NCI-H748 (cell line): ENCODE results near the gene AFG1L.
"Not testable (repeated sequence)": the region's sequence is repeated elsewhere in the genome, so short reads cannot be mapped to it uniquely, and the experiment has no call there.

Source experiments
- DNase-seq: peaks from one replicate; lab custom pipeline; 2025; ENCODE audit not compliant: unreplicated experiment; lab: John Stamatoyannopoulos, UW

The AFG1L gene

GRCh38 chr6:108348655-108349349 is 53.9 kb downstream of the AFG1L start:
- DNase-seq, result no peak

- no peak for DNase-seq
Observed at GRCh38 chr6:108350528-108350927, 55.7 kb downstream of the AFG1L start.

GRCh38 chr6:108353853-108354252 is 59.0 kb downstream of the AFG1L start:
- DNase-seq, result no peak

- DNase-seq, result no peak
Observed at GRCh38 chr6:108355120-108355519, 60.3 kb downstream of the AFG1L start.

GRCh38 chr6:108355890-108356289 is 61.0 kb downstream of the AFG1L start:
- DNase-seq, result no peak

- DNase-seq, result no peak
Observed at GRCh38 chr6:108359901-108360882, 65.3 kb downstream of the AFG1L start.

GRCh38 chr6:108360919-108361311 is 66.1 kb downstream of the AFG1L start:
- no peak for DNase-seq

GRCh38 chr6:108361312-108361932 is 66.6 kb downstream of the AFG1L start:
- no peak for DNase-seq

GRCh38 chr6:108362455-108362854 is 67.6 kb downstream of the AFG1L start:
- DNase-seq, result no peak

GRCh38 chr6:108363113-108363512 is 68.3 kb downstream of the AFG1L start:
- no peak for DNase-seq

- no peak for DNase-seq
Observed at GRCh38 chr6:108363889-108364313, 69.0 kb downstream of the AFG1L start.

GRCh38 chr6:108364470-108364869 is 69.6 kb downstream of the AFG1L start:
- no peak for DNase-seq

GRCh38 chr6:108365478-108365877 is 70.6 kb downstream of the AFG1L start:
- peak; percentile 82 for DNase-seq

- peak; percentile 26 for DNase-seq
Observed at GRCh38 chr6:108366236-108366635, 71.4 kb downstream of the AFG1L start.

- DNase-seq, result no peak
Observed at GRCh38 chr6:108368431-108369030, 73.7 kb downstream of the AFG1L start.

GRCh38 chr6:108380876-108381275 is 86.0 kb downstream of the AFG1L start:
- DNase-seq, result no peak

GRCh38 chr6:108383981-108384380 is 89.1 kb downstream of the AFG1L start:
- DNase-seq, result no peak

GRCh38 chr6:108389190-108389589 is 94.3 kb downstream of the AFG1L start:
- not testable (repeated sequence) for DNase-seq

- no peak for DNase-seq
Observed at GRCh38 chr6:108395297-108395696, 100.4 kb downstream of the AFG1L start.

- no peak for DNase-seq
Observed at GRCh38 chr6:108403236-108403635, 108.4 kb downstream of the AFG1L start.

GRCh38 chr6:108406943-108407342 is 112.1 kb downstream of the AFG1L start:
- no peak for DNase-seq
